Measurements from ENCODE around the gene RIC1.
A peak's percentile ranks its signal among the peaks of the same experiment; 100 is the strongest.
"Not testable (repeated sequence)": the region's sequence is repeated elsewhere in the genome, so short reads cannot be mapped to it uniquely, and the experiment has no call there.

RIC1 gene, protein sequence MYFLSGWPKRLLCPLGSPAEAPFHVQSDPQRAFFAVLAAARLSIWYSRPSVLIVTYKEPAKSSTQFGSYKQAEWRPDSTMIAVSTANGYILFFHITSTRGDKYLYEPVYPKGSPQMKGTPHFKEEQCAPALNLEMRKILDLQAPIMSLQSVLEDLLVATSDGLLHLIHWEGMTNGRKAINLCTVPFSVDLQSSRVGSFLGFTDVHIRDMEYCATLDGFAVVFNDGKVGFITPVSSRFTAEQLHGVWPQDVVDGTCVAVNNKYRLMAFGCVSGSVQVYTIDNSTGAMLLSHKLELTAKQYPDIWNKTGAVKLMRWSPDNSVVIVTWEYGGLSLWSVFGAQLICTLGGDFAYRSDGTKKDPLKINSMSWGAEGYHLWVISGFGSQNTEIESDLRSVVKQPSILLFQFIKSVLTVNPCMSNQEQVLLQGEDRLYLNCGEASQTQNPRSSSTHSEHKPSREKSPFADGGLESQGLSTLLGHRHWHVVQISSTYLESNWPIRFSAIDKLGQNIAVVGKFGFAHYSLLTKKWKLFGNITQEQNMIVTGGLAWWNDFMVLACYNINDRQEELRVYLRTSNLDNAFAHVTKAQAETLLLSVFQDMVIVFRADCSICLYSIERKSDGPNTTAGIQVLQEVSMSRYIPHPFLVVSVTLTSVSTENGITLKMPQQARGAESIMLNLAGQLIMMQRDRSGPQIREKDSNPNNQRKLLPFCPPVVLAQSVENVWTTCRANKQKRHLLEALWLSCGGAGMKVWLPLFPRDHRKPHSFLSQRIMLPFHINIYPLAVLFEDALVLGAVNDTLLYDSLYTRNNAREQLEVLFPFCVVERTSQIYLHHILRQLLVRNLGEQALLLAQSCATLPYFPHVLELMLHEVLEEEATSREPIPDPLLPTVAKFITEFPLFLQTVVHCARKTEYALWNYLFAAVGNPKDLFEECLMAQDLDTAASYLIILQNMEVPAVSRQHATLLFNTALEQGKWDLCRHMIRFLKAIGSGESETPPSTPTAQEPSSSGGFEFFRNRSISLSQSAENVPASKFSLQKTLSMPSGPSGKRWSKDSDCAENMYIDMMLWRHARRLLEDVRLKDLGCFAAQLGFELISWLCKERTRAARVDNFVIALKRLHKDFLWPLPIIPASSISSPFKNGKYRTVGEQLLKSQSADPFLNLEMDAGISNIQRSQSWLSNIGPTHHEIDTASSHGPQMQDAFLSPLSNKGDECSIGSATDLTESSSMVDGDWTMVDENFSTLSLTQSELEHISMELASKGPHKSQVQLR (N-terminal part only)

DNA sequence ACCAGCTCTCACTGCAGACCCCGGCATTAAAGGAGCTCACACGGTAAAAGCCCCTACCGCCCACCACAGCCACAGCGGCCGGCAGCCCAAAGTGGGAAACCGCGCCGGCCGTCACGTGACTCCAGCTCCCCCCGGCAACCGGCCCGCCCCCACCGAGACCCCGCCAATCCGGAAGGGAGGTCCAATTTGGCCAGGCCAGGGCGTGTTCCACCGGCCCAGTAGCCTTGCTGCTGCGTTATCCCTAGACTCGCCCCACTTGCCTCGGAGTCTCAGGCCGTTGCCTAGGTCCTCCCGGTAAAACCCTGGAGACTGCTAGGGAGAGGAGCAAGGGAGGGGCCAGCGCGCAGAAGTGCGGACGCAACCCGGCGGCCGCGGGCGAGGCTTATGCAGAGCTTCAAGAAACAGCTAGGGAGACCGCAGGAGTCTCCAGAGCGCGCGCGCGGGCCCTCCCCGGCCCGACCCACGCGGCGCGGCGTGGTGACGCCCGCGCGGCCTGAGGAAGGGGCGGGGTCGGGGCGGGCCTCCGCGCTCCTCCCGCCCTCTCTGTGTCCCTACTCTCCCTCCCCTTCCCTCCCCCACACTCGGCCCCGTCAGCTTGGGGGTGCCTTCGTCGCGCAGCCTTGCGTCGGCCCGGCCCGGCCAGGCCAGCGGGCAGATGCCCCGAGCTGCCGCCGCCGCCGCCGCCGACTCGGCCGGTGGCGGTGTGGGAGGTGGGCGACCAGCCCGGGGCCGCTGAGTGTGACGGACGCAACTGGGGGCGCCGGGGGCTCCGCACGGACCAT, at the start of gene RIC1:
Gene RIC1 (plus strand): TSS at position 578 of the 782 bp plus-strand sequence. CDS start 203 bp downstream, at position 781.
- H3K4me1 Mint-ChIP-seq = peaks cover 61% of the 10 kb centered on the region

DNA sequence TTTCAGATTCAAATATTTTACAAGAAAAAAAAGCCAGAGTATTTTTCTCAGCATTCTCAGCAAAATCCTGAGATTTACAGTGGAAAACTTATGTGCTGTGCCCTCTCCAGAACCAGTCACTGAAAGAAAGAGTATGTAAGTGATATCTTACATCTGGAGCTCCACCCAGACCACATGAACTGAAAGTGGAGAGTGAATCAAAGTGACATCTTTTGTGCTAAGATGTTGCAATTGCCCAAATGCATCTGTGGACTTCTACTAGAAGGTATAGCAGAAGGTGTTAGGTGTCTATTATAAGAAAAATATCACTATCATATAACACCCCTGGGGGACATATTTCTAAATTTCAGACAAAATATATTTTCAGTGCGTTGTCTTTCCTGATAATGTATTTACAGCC, 49.0 kb upstream of the RIC1 start:
- H3K4me1 Mint-ChIP-seq = peaks cover 5% of the 10 kb centered on the region

More for the DNA sequence above, at the start of gene RIC1:
- DNase-seq (ENCODE audit: low spot score in 2 of 2) (peak; percentile 73 to 80), ATAC-seq (replicated peaks; ENCODE audit: extremely low read depth, poor library complexity, severe bottlenecking) (peak; percentile 90)
- no peaks in the 10 kb centered on the region for H3K27me3 Mint-ChIP-seq
- peak within 1 kb of the TSS; percentile 100 for H3K4me3 Mint-ChIP-seq
- peaks cover 14% of the 10 kb centered on the region for H3K36me3 Mint-ChIP-seq (ENCODE audit: insufficient read depth)
- H3K9me3 Mint-ChIP-seq = no peaks in the 10 kb centered on the region
- peak within 1 kb of the TSS; percentile 96 for H3K27ac Mint-ChIP-seq (ENCODE audit: low read depth)

DNA sequence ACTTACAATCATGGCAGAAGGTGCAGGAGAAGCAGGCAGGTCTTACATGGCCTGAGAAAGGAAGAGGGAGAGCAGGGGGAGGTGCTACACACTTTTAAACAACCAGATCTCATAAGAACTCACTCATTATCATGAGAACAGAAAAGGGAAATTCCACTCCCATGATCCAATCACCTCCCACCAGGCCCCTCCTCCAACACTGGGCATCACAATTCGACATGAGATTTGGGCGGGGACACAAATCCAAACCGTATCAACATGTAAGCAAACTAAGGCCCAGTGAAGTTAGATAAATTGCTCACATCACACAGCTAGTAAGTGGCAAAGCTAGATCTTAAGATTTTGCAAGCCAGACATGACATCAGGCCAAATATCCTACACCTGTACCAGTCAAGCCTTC, 48.3 kb upstream of the RIC1 start:
- ATAC-seq (replicated peaks; ENCODE audit: extremely low read depth, poor library complexity, severe bottlenecking) (no peak), DNase-seq (ENCODE audit: low spot score in 2 of 2) (no peak)
- H3K36me3 Mint-ChIP-seq (ENCODE audit: insufficient read depth) = peaks cover 3% of the 10 kb centered on the region
- H3K4me1 Mint-ChIP-seq = peaks cover 8% of the 10 kb centered on the region
- H3K27me3 Mint-ChIP-seq = no peaks in the 10 kb centered on the region
- H3K27ac Mint-ChIP-seq (ENCODE audit: low read depth) = no peak overlapping the region
- no peaks in the 10 kb centered on the region for H3K9me3 Mint-ChIP-seq
- no peak overlapping the region for H3K4me3 Mint-ChIP-seq

More for the DNA sequence above, 49.0 kb upstream of the RIC1 start:
- peaks cover 3% of the 10 kb centered on the region for H3K36me3 Mint-ChIP-seq (ENCODE audit: insufficient read depth)
- H3K27me3 Mint-ChIP-seq = no peaks in the 10 kb centered on the region
- H3K4me3 Mint-ChIP-seq = no peak overlapping the region
- DNase-seq (ENCODE audit: low spot score in 2 of 2) = no peak
- H3K9me3 Mint-ChIP-seq = no peaks in the 10 kb centered on the region
- ATAC-seq (replicated peaks; ENCODE audit: extremely low read depth, poor library complexity, severe bottlenecking) = no peak
- no peak overlapping the region for H3K27ac Mint-ChIP-seq (ENCODE audit: low read depth)

DNA sequence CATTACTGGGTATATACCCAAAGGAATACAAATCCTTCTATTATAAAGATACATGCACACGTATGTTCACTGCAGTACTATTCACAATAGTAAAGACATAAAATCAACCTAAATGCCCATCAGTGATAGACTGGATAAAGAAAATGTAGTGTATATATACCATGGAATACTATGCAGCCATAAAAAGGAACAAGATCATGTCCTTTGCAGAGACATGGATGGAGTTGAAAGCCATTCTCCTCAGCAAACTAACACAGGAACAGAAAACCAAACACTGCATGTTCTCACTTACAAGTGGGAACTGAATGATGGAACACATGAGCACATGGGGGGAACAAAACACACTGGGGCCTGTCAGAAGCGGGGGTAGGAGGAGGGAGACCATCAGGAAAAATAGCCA, 47.2 kb upstream of the RIC1 start:
- ATAC-seq (replicated peaks; ENCODE audit: extremely low read depth, poor library complexity, severe bottlenecking); DNase-seq (ENCODE audit: low spot score in 2 of 2); H3K9me3 Mint-ChIP-seq; H3K36me3 Mint-ChIP-seq (ENCODE audit: insufficient read depth); H3K27me3 Mint-ChIP-seq; H3K4me3 Mint-ChIP-seq; H3K27ac Mint-ChIP-seq (ENCODE audit: low read depth): not testable (repeated sequence)
- peaks cover 19% of the 10 kb centered on the region for H3K4me1 Mint-ChIP-seq

DNA sequence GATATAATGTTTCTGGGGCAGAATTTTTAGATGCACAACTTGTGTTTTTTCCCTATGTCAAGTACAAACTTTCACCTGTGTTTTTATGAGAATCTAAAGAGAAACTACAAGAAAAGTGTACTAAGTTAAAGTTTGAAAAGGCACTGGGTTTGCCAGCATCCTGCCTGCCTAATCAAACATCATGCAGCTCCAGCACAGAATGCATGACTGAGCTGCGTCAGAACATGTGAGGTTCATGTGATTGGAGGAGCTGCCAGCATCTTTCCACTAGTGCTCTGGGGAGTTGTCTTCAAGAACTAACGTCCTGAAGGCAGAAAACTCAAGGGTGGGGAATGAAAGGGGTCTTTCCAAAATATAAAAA, 46.1 kb upstream of the RIC1 start:
- peaks cover 25% of the 10 kb centered on the region for H3K4me1 Mint-ChIP-seq
- no peaks in the 10 kb centered on the region for H3K9me3 Mint-ChIP-seq
- DNase-seq (ENCODE audit: low spot score in 2 of 2) (no peak), ATAC-seq (replicated peaks; ENCODE audit: extremely low read depth, poor library complexity, severe bottlenecking) (no peak)
- H3K27me3 Mint-ChIP-seq = no peaks in the 10 kb centered on the region
- peaks cover 3% of the 10 kb centered on the region for H3K36me3 Mint-ChIP-seq (ENCODE audit: insufficient read depth)
- H3K4me3 Mint-ChIP-seq = no peak overlapping the region
- H3K27ac Mint-ChIP-seq (ENCODE audit: low read depth) = no peak overlapping the region

DNA sequence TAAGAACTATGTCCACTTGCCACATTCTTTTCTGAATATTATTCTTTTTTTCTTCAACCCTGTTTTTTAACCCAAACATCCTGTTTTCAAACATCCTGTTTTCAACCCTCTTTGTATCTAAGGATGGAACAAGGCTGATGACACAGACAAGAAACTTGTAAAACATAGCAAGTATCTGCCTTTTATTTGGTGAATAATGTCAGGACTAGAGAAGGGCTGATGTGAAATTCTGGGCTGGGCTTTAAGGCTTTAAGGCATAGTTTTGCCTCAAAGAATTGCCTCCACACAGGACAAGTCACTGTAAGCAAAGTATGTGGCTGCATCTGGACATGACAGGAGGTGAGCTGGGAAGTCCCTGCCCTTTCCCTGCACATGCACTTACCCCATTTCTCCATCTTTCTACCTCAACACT, 42.5 kb upstream of the RIC1 start:
- DNase-seq (ENCODE audit: low spot score in 2 of 2) = no peak
- ATAC-seq (replicated peaks; ENCODE audit: extremely low read depth, poor library complexity, severe bottlenecking) = peak; percentile 33
- no peak overlapping the region for H3K4me3 Mint-ChIP-seq

DNA sequence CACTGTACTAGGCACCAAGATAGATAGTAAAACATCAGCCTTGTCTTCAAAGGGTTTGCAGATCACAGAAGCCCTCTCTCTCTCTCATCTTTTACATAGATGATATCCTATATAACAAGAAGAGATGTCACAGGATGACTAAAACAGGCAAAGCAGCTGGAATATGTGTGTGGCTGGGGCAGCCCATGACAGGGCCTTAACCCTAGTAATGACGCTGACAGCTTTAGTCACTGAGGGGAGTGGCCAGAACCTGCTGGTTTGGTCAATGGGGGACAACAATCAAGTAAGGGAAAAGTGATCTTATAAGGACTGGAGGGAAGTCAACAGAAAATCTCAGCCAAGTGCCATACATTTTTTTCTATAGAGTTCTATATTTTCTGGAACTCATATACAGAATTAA, 41.9 kb upstream of the RIC1 start:
- no peak overlapping the region for H3K4me3 Mint-ChIP-seq
- H3K27ac Mint-ChIP-seq (ENCODE audit: low read depth) = peak overlapping the region; percentile 16
- H3K4me1 Mint-ChIP-seq = peaks cover 20% of the 10 kb centered on the region

More for the DNA sequence above, 42.5 kb upstream of the RIC1 start:
- Mint-ChIP-seq H3K27me3 (no peaks in the 10 kb centered on the region), H3K27ac (ENCODE audit: low read depth) (peak overlapping the region; percentile 16), H3K9me3 (no peaks in the 10 kb centered on the region), H3K36me3 (ENCODE audit: insufficient read depth) (peaks cover 4% of the 10 kb centered on the region), H3K4me1 (peaks cover 20% of the 10 kb centered on the region)

DNA sequence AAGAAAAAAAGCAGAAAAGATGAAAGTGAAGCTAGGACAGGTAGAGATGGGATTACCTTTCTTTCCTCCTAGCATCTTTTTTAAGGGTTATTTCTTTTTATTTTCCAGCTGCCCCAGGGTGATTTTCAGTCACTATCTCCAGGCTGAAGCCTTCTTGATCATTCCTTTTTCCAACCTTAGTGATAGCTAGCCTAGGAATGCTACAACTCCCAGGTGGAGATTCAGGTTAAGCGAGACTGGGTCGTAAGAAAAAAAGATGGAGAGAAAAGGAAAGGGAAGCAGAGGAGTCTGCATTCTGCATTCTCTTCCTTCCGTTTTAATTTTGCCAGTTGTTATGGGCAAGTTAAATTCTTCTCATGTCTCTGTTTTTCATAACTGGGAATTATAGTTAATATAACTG, 36.7 kb upstream of the RIC1 start:
- Mint-ChIP-seq H3K27me3 (no peaks in the 10 kb centered on the region), H3K4me1 (peaks cover 1% of the 10 kb centered on the region), H3K27ac (ENCODE audit: low read depth) (no peak overlapping the region), H3K9me3 (no peaks in the 10 kb centered on the region), H3K4me3 (no peak overlapping the region), H3K36me3 (ENCODE audit: insufficient read depth) (peaks cover 1% of the 10 kb centered on the region)
- DNase-seq (ENCODE audit: low spot score in 2 of 2) = no peak
- no peak for ATAC-seq (replicated peaks; ENCODE audit: extremely low read depth, poor library complexity, severe bottlenecking)

More for the DNA sequence above, 41.9 kb upstream of the RIC1 start:
- ATAC-seq (replicated peaks; ENCODE audit: extremely low read depth, poor library complexity, severe bottlenecking) (no peak), DNase-seq (ENCODE audit: low spot score in 2 of 2) (no peak)
- Mint-ChIP-seq H3K27me3 (no peaks in the 10 kb centered on the region), H3K36me3 (ENCODE audit: insufficient read depth) (peaks cover 4% of the 10 kb centered on the region), H3K9me3 (no peaks in the 10 kb centered on the region)

DNA sequence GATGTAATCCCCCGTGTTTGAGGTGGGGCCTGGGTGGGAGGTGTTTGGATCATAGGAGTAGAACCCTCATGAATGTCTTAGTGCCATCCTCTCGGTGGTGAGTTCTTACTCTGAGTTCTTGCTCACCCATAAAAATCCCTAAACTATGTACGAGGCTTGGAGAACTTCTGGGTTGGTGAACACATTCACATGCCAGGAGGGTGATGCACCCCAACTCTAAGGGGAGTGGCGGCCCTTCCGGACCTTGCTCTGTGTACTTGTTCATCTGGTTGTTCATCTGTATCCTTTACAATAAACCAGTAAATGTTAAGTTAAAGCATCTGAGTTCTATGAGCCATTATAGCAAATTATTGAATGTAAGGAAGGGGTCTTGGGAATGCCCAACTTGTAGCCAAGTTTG, 36.0 kb upstream of the RIC1 start:
- DNase-seq (ENCODE audit: low spot score in 2 of 2) = no peak
- Mint-ChIP-seq H3K9me3 (no peaks in the 10 kb centered on the region), H3K4me3 (no peak overlapping the region), H3K36me3 (ENCODE audit: insufficient read depth) (peaks cover 1% of the 10 kb centered on the region), H3K27ac (ENCODE audit: low read depth) (no peak overlapping the region), H3K4me1 (no peaks in the 10 kb centered on the region), H3K27me3 (no peaks in the 10 kb centered on the region)
- no peak for ATAC-seq (replicated peaks; ENCODE audit: extremely low read depth, poor library complexity, severe bottlenecking)

DNA sequence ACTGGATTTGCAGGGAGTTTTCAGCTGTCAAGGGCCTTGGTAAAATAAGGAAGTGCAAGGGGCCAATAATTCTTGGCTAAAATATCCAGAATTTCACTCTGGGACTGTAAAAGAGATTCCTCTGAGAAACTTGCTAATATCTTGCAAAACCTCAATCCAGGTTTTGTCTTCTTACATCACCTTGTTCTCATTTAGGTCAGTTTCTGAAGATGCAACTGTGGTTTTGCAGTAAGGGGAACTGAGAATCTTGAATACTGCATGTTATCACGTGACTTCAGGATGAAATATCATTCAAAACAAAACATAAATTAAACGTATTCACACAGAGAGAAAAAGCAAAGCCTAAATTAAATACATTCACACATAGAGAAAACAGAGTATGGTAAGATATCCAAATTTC, 35.0 kb upstream of the RIC1 start:
- Mint-ChIP-seq H3K4me1 (no peaks in the 10 kb centered on the region), H3K4me3 (no peak overlapping the region), H3K27me3 (no peaks in the 10 kb centered on the region), H3K36me3 (ENCODE audit: insufficient read depth) (peaks cover 1% of the 10 kb centered on the region), H3K9me3 (no peaks in the 10 kb centered on the region), H3K27ac (ENCODE audit: low read depth) (no peak overlapping the region)
- DNase-seq (ENCODE audit: low spot score in 2 of 2) (no peak), ATAC-seq (replicated peaks; ENCODE audit: extremely low read depth, poor library complexity, severe bottlenecking) (no peak)

DNA sequence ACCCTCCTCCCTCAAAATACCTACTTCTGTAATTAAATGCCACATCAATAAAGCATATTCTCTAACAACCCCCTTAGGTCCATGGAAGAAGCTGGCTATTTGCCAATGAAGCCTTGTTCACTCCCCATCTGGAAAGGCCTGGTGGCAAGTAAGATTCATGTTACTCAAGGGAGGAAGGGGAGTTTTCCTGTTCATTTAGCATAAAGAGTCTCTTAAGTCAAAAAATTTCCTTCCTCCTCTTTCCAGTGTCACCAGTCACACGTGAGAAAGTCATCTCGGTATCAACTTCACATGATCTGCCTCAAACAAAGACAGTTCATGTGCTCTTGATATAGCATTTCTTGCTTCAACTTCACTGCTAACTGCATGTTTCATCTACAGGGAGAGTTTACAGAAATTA, 32.7 kb upstream of the RIC1 start:
- Mint-ChIP-seq H3K27me3 (no peaks in the 10 kb centered on the region), H3K9me3 (no peaks in the 10 kb centered on the region), H3K27ac (ENCODE audit: low read depth) (no peak overlapping the region), H3K36me3 (ENCODE audit: insufficient read depth) (no peaks in the 10 kb centered on the region), H3K4me3 (no peak overlapping the region), H3K4me1 (peaks cover 7% of the 10 kb centered on the region)
- no peak for DNase-seq (ENCODE audit: low spot score in 2 of 2)
- ATAC-seq (replicated peaks; ENCODE audit: extremely low read depth, poor library complexity, severe bottlenecking) = no peak
